ENCODE results near the gene RYR2.

The RYR2 gene

DNA sequence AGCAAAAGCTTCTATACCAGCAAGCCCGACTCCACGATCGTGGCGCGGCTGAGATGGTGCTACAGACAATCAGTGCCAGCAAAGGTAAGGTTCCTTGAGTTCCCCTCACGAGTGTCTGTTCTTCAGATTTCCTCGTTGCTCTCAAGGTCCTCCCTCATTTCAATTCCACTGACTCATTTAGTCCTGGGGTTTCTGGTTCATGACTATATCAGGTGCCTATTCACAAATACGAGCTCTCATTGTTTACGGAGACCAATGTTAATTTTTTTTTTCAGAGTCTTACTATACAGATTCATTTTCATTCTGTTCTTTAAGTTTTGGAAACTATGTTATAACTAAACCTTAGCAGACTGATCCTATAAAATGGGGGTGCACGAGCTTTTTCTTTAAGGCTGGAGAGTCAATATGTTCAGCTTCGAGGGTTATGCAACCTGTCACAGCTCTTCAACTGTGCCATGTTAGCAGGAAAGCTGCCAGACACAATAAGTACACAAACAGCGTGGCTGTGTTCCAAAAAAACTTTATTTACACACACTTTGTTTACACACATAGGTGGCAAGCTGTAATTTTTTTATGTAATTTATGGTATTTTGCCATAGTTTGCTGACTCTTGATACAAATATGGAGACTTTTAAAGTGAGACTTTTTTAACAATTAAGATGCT lies 714.5 kb downstream of the RYR2 start:
- DNase-seq = no peak

DNA sequence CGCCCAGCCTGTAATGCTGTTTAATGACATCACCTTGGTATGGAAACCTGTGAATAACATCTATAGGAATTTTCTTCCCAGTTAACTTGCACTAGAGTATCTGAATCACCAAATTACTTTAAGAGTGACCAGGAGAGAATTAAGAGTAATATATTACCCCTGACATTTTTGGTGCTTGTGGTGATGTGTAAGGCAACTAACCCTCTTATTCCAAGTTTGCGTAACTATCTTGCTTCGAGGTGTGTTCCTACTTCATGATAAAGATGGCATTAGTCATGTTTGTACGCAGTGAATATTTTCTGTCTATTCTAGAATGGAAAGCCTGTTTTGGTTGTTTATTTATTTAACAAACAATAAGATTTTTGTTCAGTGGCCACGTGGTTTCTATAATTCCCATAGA lies 717.4 kb downstream of the RYR2 start:
- DNase-seq = no peak

DNA sequence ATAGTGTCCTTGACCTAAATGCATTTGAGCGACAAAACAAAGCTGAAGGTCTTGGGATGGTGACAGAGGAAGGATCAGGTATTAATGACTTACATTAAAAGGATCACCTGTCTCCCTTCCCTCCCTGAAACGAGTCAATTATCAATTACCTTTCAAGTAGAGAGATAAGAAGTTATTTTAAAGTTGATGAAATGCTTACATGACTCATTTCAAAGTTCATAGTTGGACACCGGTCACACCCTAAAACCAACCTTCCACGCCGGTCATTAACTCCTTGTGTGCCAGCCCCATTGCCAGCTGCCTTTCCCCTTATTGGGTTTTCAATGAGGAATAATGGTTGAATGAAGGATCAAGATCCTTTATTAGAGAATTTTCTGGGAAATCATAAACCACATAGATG lies 719.0 kb downstream of the RYR2 start:
- no peak for DNase-seq

DNA sequence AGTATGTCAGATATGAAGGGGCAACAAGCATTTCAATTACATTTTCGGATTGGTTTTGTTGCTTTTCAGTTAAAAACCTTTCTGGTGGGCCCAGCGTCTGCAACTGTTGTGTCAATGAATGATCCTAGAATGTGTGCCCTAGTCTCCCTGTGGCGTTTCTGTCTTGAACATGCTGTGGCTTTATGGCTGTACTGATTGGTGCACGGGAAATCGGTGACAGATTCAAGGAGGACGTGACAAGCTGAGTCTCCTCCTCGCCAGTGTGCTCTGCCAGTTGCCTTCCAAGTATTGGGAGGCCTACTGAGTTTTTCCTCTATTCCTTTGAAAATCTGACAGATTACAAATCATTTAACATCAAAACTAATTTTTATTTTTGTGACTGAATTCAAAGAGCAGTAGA lies 721.2 kb downstream of the RYR2 start:
- no peak for DNase-seq

DNA sequence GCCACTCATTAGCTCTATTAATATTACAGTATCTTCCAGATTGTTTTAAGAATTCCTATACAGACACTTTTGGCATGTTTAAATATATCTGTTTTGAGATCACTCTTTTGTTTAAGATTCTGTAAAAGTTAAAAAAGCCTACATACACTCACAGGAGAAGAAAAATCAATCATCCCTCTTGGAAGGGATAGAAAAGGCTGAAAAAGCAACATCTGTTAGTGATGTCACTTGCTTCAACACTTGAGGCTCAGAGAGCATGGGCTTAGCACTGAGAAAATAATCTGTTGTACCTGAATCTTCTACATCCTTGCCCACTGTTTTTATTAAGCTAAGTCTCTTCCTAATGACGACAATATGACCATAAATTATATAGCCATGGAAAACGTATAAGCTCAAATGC lies 721.8 kb downstream of the RYR2 start:
- DNase-seq = no peak

DNA sequence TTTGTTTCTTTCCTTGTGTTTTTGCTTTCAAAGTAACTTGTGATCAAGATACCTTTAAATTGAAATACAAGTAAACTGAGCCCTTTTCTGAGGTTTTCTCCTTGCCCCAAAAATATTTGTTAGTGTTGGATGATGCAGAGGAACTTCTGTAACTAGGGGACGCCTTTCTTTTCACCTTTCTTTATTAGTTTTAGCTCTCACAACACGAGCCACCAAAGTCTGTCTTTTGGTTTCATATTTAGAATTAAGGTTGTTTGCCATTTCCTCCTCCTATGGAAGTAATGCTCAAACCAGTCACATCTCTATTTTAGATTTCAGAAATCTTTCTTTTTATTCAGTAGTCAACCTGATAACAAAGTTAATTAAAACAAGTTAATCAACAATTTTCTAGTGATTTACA lies 727.9 kb downstream of the RYR2 start:
- DNase-seq = no peak

DNA sequence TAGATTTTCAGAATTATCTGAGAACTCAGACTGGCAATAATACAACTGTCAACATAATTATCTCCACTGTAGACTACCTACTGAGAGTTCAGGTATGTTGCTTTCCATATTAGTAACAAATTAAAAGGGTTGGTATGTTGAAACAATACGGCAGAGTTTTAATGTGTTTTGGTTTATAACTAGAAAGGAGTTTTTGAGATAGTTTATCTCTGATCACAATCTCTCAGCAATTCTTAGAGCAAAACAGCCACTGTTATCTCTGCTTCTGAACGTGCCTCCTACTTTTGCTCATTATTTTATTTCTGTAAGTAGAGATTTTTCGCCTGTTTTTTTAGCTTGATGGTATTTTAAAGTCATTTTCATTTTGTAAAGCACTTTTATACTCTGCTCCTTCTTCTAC lies 730.0 kb downstream of the RYR2 start:
- no peak for DNase-seq

DNA sequence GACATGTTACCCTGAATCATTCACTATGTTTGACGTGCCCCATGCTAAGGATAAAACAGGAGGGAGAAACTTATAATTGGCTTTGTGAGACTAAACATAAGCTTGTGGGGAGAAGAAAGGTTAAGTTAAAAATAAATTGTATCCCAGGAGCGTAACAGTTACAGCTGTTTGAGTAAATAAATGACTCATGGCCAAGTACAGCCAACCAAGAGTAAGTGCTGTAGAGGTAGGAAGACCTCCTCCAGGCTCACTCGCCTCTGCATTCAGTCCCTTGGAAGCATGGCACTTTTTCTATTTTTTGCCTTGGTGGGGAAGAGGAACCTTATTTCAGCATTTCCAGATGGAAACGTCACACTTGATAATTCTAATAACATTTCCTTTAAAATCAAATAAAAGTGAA lies 732.3 kb downstream of the RYR2 start:
- DNase-seq = no peak

DNA sequence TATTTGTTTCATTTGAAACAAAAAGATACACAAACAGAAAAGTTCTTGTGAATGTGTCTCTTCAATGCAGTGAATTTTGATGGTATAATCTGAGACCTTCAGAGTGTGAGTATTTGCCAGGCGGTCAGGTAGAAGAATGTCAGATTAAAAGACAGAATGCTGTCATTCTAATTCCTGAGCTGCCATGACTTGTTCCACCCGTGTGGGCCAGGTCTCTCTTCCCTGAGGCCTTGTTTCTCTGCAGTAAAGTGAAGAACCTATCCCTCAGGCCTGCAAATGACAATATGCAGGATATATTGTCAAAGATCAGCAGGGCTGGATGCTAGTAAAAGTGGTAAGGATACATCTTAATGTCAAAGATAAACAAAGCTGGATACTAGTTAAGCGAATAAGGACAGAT lies 737.4 kb downstream of the RYR2 start:
- DNase-seq = no peak

DNA sequence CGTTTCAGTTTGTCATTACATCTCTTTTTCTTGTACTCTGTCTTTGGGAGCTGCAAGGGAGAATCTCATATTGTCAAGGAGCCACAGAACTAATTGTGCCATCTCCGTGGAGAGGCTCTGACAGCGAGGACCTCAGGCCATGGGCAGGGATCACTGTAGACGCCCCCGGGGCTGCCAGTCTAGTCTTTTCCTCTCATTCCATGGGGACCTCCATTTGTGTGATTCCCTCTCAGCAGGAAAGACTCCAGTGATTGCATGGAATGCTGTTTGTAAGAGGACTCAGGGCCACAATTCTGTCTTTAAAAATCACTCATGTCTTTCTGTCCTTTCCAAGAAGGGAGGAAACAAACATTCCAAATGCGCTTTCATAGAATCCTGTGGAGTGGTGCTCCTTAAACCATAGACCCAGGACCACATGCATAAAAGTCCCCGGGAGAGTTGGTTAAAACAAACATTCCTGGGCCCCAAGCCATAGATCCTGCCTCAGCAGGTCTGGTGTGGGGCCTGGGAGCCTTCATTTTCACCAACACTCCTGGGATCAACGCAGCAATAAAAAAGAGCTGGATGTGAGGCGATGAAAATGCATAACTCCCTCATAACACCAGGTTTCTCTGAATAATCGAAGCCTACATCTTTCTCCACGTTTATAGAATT lies 744.2 kb downstream of the RYR2 start:
- DNase-seq = no peak

DNA sequence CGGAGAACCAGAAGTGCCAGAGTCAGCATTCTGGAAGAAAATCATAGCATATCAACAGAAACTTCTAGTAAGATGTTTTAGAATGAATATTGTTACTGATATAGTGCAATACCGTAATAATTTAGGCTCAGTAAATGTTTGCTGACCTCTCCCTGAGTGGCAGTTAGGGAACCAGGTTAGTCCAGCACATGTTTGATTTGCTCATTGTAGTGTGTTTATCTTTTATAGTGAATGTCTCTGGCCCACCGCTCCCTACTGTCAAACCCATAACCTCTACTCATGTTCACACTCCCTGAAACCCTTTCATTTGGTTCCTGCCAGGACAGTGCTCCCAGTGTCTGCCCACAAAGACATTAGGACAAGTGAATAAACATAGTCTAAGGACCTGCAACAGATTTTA lies 746.1 kb downstream of the RYR2 start:
- DNase-seq = no peak

DNA sequence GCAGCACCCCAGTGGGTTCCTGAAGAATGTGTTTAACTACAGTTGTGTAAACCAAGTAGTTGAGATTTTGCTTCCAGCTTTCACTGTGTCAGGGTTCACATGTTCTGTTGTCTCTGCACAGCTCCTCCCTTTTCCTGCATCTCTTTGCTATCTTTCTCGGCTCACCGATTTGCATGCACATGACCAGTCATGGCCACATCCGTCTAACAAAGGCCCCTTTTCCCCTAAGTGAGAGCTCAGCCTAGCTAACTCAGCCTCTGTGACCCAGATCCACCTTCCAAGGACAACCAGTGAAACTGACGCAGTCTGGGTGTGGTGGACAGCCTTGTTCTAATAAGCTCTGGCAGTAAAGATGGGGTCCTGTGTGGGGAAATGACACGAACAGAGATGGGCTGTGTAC lies 747.6 kb downstream of the RYR2 start:
- no peak for DNase-seq

DNA sequence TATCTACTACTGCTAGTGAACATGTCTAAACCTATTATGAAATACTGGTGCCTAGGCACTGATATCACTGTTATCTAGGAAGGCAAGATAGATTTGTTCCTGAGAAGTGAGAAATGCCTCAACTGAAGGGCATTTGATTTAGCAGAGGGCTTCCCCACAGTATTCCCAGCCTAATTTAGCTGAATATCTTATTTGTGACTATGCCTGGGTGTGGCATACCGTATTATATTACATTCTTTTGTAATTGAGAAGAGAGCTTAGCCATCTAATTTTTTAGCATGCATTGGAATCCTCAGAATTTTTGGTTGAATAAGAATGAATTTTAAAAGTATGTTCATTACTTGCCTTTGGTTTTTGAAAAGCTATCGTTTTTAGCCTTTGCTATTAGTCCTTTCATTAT lies 749.6 kb downstream of the RYR2 start:
- DNase-seq = no peak

DNA sequence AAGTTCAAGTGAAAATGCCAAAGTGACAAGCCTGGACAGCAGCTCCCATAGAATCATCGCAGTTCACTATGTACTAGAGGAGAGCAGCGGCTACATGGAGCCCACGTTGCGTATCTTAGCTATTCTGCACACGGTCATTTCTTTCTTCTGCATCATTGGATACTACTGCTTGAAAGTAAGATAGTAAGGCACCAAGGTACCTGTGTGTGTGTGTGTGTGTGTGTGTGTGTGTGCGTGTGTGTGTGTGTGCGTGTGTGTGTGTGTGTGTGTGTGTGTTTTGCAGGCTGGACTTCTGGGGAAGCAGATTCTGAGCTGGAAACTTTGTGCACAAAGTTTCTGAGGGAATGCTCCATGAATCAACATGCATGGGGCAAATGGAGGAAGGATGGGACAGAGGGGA lies 750.2 kb downstream of the RYR2 start:
- no peak for DNase-seq

DNA sequence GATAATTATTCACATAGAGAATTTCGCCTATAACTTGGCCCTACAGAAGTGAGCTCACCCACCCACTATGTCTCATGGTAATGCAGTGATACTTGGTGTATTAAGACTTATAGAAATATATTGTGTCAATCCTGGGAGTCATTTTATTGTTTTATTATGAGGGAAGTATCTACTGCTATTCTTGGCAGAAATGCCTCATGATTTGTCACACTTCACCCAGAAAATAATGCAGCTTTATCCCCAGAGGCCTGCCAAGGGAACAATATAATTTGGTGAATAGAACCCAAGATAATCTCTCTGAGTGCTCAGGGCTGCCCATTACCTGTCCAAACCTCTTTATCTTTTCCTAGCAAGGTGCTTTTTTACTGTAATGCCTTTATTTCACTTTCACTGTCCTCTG lies 750.7 kb downstream of the RYR2 start:
- DNase-seq = no peak

DNA sequence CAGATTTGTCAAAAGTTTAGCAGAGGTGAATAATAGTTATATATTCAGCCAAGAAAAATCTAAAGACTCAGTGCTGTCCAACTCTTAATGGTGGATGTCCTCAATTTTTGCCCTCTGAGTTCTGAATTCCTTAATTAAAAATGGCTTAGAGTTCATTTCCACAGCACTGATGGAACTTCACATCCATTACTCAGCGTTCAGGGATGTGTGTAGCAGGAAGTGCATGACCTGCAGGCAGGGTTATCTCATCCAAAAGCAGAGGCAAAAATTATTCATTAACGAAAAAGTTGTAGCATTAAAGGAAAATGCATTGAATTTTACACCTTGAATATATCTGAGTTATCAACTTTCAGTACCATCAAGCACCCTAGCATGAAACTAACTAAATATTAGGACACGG lies 752.1 kb downstream of the RYR2 start:
- DNase-seq = no peak

DNA sequence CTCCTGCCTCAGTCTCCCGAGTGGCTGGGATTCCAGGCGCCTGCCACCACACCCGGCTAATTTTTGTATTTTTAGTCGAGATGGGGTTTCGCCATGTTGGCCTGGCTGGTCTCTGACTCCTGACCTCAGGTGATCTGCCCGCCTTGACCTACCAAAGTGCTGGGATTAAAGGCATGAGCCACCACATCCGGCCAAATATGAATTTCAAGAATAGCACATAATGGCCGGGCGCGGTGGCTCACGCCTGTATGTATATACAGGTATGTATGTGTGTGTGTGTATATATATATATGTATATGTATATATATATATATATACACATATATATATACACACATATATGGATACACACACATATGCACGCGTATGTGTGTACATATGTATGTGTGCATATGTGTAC lies 753.6 kb downstream of the RYR2 start:
- DNase-seq = no peak

DNA sequence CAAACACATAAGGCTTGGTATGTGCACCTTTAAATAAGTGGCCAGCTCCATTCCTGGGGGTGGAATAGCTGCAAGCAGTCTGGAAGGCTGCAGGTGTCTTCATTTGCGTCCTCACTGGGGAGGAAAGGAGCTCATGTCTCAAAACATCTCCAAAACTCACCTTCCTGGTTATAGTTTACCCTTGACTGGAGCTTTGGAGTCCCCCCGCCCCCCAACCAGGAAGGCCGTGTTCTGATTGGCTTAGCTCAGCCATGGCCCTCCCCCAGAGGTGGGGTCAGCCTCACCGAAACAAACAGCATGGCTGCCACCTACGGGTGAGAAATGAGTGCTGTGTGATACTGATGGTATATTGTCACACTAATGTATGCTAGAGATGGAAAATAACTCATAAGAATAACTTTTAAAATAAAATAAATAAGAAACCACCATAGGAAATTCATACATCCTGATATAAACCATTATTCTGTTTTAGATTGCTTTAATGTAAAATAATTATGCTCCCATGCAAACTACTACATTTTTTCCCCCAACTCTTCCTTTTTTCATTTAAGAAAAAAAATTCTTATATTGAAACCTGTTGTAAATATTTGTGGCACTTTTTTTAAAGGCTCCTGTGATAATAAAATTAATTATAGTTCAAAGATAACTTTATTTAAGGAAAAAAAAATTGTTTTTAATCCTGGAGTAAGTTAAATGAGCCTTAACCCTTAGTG lies 757.9 kb downstream of the RYR2 start:
- peak; percentile 66 for DNase-seq

DNA sequence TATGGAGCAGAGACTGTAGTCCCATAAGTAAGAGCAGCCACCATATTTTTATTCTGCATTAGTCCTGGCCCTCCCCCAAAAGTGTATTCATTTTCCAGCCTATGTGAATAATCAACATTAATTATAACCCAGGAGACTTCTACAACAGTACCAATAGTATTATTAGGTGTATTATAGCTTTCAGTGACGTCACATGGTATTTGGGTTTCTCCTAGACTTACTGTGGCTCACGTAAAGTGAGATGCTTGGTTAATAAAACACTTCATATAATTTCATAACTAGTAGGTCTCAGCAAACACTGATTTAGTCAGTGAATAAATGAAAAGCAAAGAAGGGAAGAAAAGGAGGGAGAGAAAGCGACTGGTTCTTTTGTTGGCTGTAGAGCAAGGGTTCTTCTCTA lies 762.5 kb downstream of the RYR2 start:
- DNase-seq = no peak

DNA sequence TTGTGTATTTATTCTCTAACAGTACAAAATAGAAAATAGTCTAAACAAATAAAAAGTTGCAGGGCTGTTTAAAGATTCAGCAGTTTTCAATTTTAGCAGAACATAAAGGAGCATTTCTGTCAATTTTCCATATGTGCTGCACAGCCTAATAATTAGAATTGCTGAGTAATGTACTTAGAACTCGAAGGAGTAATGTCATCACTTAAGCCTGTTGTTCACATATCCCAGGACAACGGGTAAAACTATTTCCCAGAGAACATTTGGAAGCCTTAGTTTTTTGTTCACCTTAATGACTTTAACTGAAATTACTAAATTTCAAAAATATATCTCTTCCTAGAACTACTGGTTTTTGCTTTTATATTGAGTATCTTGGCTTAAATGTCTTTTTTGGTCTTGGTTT lies 767.1 kb downstream of the RYR2 start:
- DNase-seq = no peak

DNA sequence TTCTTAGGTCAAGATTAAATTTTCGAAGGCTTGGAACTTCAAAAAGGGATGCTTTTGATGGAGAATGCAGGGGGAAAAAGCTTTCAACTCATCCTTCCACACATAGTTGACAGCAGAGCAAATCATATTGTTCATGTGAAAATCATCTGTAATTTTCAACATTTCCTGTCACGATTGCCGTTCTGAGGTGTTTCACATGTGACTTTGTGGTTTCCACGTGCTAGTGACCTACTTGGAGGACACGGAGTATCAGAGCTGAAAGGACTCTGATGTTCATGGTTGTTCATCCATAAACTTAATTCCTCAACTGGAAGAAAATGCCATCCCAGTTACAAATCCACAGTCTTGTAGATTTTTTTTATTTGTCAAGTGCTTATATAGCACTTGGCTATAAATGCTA lies 769.6 kb downstream of the RYR2 start:
- DNase-seq = no peak

DNA sequence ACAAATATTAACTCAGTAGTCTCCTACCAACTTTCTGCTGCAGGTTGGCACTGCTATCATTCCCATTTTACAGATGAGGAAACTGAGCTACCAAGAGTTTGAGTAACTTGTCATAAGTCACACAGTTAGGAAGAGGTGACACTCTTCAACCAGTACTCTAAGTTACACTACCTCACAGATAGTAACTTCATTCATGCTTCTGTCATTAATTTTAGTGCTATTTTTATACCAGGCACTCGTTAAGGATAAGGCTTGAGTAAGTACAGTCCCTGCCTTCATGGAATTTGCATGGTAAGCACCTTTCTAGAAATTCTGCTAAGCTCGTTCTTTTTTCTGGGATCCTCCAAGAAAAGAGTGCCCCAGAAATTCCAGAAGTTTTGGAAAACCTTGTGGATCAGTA lies 770.1 kb downstream of the RYR2 start:
- no peak for DNase-seq

DNA sequence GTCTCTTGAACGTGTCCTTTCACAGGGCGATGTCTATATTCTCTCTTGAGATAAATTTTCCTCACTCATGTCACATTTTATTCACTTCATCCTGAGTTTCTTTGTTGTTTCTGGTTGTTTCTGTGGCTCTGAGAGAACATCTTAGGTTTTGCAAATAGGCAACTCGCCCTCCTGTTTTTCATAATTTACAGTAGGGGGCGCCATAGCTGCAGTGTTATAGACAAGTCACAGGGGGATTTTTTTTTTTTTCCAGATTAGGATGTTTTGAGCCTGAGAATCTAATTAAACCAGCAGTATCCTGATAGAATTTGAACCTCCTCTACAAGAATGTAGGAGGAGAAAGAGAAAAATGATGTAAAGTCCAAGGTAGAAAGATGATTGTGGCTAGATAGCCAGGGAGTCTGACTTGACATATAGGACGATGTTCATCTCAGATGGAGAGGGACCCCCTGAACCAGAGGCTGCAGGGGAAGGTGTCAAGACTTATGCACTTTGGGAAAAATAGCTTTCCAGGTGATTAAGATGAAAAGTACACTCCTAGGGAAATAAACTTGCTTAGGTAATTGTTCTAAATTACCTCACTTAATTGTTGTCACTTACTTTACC lies 772.4 kb downstream of the RYR2 start:
- DNase-seq = no peak

DNA sequence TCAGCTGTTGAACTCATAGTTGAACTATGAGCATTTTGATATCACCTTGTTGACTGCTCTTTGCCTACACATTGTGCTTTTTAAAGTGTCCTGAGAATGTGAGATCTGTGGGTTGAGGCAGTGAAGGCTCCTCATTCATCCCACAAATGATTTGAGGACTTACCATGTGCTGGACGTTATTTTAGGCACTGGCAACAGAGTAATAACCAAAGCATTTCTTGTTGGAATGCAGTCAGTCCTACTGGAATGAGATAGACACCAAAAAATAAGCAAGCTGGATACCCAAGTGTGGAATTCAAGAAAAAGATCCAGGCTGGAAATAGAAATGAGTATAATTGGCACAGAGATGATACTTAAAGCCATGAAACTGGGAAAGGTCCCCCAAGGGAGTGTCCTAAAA lies 775.3 kb downstream of the RYR2 start:
- no peak for DNase-seq

All from activated effector memory CD4-positive, alpha-beta T cell treated with anti-CD3 and anti-CD28 coated beads, Interleukin-2, amount 50 U/mL, for 16 hours (primary cell).